ENCODE results near the gene PTPRCAP. TPM values are rescaled to one million over a fixed set of nuclear protein-coding genes. Genes with fewer than 3 reads are reported as not detected.
A peak's percentile ranks its signal among the peaks of the same experiment; 100 is the strongest.

PTPRCAP gene
- total and polyA plus RNA-seq, 9 of the 15 experiments (the other 6 are each of a cell fraction or from before 2014, with no cell fraction given), result 0.22 to 2.0 (median 1.1) TPM; not detected in 4

- TF ChIP-seq HNRNPLL (IDR thresholded peaks at IDR 0.05; ENCODE audit: low read depth, low read length, poor library complexity, severe bottlenecking) (no peak), ZBED1 (IDR thresholded peaks at IDR 0.05) (no peak), PRMT5 (CRISPR knock-in tag; IDR thresholded peaks at IDR 0.05) (no peak), CREBBP (IDR thresholded peaks at IDR 0.05; ENCODE audit: low read depth, low read length) (no peak), POLR2G (IDR thresholded peaks at IDR 0.05; ENCODE audit: low read depth, low read length) (peak; percentile 90), CBX8 (IDR thresholded peaks at IDR 0.05; ENCODE audit: borderline replicate concordance, extremely low read depth, low read depth, low read length, poor library complexity, severe bottlenecking) (no peak), RBM14 (IDR thresholded peaks at IDR 0.05; ENCODE audit: borderline replicate concordance, insufficient read depth, low read depth, low read length) (no peak), MCM3 (IDR thresholded peaks at IDR 0.05) (no peak), HIVEP1 (CRISPR knock-in tag; IDR thresholded peaks at IDR 0.05) (no peak), SMARCE1 (IDR thresholded peaks at IDR 0.05) (0 out of 2 replicates have a peak, but pooled peaks have one; percentile 46), E2F6 (IDR thresholded peaks at IDR 0.05; ENCODE audit: borderline replicate concordance in 1 of 2, extremely low read depth in 1 of 2, insufficient read depth in 1 of 2, insufficient read length in 1 of 2, low read depth in 1 of 2, low read length in 1 of 2, poor library complexity in 1 of 2, severe bottlenecking in 1 of 2) (peak; percentile 80 to 92), CHAMP1 (IDR thresholded peaks at IDR 0.05) (no peak), FOXJ3 (CRISPR knock-in tag; IDR thresholded peaks at IDR 0.05) (no peak), ATF7 (IDR thresholded peaks at IDR 0.05) (peak; percentile 73), ZNF263 (CRISPR knock-in tag; IDR thresholded peaks at IDR 0.05; ENCODE audit: borderline replicate concordance) (no peak), TOE1 (IDR thresholded peaks at IDR 0.05; ENCODE audit: borderline replicate concordance) (no peak), TOE1 (CRISPR knock-in tag; IDR thresholded peaks at IDR 0.05; ENCODE audit: borderline replicate concordance, low read depth) (no peak), ZFP30 (CRISPR knock-in tag; IDR thresholded peaks at IDR 0.05; ENCODE audit: borderline replicate concordance) (no peak)
- TF ChIP-seq, protein P1, sequence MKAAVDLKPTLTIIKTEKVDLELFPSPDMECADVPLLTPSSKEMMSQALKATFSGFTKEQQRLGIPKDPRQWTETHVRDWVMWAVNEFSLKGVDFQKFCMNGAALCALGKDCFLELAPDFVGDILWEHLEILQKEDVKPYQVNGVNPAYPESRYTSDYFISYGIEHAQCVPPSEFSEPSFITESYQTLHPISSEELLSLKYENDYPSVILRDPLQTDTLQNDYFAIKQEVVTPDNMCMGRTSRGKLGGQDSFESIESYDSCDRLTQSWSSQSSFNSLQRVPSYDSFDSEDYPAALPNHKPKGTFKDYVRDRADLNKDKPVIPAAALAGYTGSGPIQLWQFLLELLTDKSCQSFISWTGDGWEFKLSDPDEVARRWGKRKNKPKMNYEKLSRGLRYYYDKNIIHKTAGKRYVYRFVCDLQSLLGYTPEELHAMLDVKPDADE (conservative IDR thresholded peaks at IDR 0.05; ENCODE audit: control insufficient read depth, low read depth, low read length), result no peak; the same call in 1 of the 2 replicates
- TF ChIP-seq, protein P2, sequence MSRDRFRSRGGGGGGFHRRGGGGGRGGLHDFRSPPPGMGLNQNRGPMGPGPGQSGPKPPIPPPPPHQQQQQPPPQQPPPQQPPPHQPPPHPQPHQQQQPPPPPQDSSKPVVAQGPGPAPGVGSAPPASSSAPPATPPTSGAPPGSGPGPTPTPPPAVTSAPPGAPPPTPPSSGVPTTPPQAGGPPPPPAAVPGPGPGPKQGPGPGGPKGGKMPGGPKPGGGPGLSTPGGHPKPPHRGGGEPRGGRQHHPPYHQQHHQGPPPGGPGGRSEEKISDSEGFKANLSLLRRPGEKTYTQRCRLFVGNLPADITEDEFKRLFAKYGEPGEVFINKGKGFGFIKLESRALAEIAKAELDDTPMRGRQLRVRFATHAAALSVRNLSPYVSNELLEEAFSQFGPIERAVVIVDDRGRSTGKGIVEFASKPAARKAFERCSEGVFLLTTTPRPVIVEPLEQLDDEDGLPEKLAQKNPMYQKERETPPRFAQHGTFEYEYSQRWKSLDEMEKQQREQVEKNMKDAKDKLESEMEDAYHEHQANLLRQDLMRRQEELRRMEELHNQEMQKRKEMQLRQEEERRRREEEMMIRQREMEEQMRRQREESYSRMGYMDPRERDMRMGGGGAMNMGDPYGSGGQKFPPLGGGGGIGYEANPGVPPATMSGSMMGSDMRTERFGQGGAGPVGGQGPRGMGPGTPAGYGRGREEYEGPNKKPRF (IDR thresholded peaks at IDR 0.05; ENCODE audit: low read depth, low read length), result no peak
These were observed 35.8 kb downstream of the PTPRCAP start, which contains the start of gene PPP1CA (continued) for GRCh38 chr11:67401495-67402191.
